NCI-H526 (cell line): ENCODE results near the gene PTPRQ.
"Not testable (repeated sequence)": the region's sequence is repeated elsewhere in the genome, so short reads cannot be mapped to it uniquely, and the experiment has no call there.

Experiments used
- DNase-seq, 2 experiments: peaks; one replicate each; lab custom pipeline; 2025; lab: John Stamatoyannopoulos, UW

Gene PTPRQ

GRCh38 chr12:80641936-80642335 is 197.9 kb downstream of the PTPRQ start:
- no peak for DNase-seq

GRCh38 chr12:80643961-80644360 is 199.9 kb downstream of the PTPRQ start:
- DNase-seq = no peak

- no peak for DNase-seq
Observed at GRCh38 chr12:80648881-80649280, 204.8 kb downstream of the PTPRQ start.

- peak in 1 of 2 experiments; percentile 60 for DNase-seq
Observed at GRCh38 chr12:80655751-80656150, 211.7 kb downstream of the PTPRQ start.

GRCh38 chr12:80659512-80660063 is 215.6 kb downstream of the PTPRQ start:
- no peak for DNase-seq

GRCh38 chr12:80662586-80662985 is 218.6 kb downstream of the PTPRQ start:
- no peak for DNase-seq

- no peak for DNase-seq
Observed at GRCh38 chr12:80670214-80670613, 226.2 kb downstream of the PTPRQ start.

GRCh38 chr12:80676042-80676636 is 232.1 kb downstream of the PTPRQ start:
- not testable (repeated sequence) for DNase-seq

- no peak for DNase-seq
Observed at GRCh38 chr12:80676856-80677255, 232.8 kb downstream of the PTPRQ start.

GRCh38 chr12:80677994-80678393 is 234.0 kb downstream of the PTPRQ start:
- no peak for DNase-seq

GRCh38 chr12:80679346-80680131 is 235.5 kb downstream of the PTPRQ start:
- DNase-seq = no peak

- DNase-seq = no peak
Observed at GRCh38 chr12:80681287-80681686, 237.3 kb downstream of the PTPRQ start.

GRCh38 chr12:80681786-80682185 is 237.8 kb downstream of the PTPRQ start:
- no peak for DNase-seq

- DNase-seq = peak; percentile 52 to 64
Observed at GRCh38 chr12:80684077-80684495, 240.1 kb downstream of the PTPRQ start.

GRCh38 chr12:80690090-80690489 is 246.1 kb downstream of the PTPRQ start:
- DNase-seq = no peak

GRCh38 chr12:80690513-80690912 is 246.5 kb downstream of the PTPRQ start:
- peak in 1 of 2 experiments; percentile 26 for DNase-seq

GRCh38 chr12:80692114-80692513 is 248.1 kb downstream of the PTPRQ start:
- no peak for DNase-seq

GRCh38 chr12:80697270-80697887 is 253.3 kb downstream of the PTPRQ start:
- DNase-seq = no peak

GRCh38 chr12:80698256-80698655 is 254.2 kb downstream of the PTPRQ start:
- DNase-seq = no peak

- no peak for DNase-seq
Observed at GRCh38 chr12:80698847-80699542, 255.0 kb downstream of the PTPRQ start.

GRCh38 chr12:80700327-80700726 is 256.3 kb downstream of the PTPRQ start:
- DNase-seq = no peak

GRCh38 chr12:80701388-80701787 is 257.4 kb downstream of the PTPRQ start:
- DNase-seq = no peak
